SK-N-SH (cell line): Measurements from ENCODE around the gene MANBA. TPM values are rescaled to one million over a fixed set of nuclear protein-coding genes. Genes with fewer than 3 reads are reported as not detected.

Experiments
- CTCF ChIA-PET: fragments of 300-600, 350-600 bp; formaldehyde crosslinking; extraction: SDS; loops from one replicate; lab custom pipeline; 2021; lab: Yijun Ruan, JAX
- POLR2A ChIA-PET: fragments of 350-600 bp; sonication (Branson Sonifier 250); formaldehyde crosslinking; extraction: SDS; loops from one replicate; lab custom pipeline; 2020; ENCODE audit warnings: antibody characterized with exemption, inconsistent platforms; lab: Yijun Ruan, JAX
- DNase-seq: peaks from one replicate; pipeline ENCODE4 v3.0.0; 2012
- H2AFZ ChIP-seq: fragments of 200-600 bp; sonication (generic); 2 replicates; pipeline ENCODE4 v1.8.1; 2016; ENCODE audit warnings: antibody characterized with exemption, mild to moderate bottlenecking, low read depth
- H3F3A ChIP-seq: fragments of 200-600 bp; sonication (generic); replicated peaks from 2 replicates; pipeline ENCODE3; 2016; ENCODE audit warnings: antibody characterized with exemption, mild to moderate bottlenecking; ENCODE audit not compliant: insufficient read depth
- H3K27ac ChIP-seq, 2 experiments: fragments of 200-500 bp in 1 of 2; fragments of 200-600 bp in 1 of 2; sonication (Bioruptor generic) in 1 of 2; sonication (generic), shearing (Covaris generic) in 1 of 2; 2 replicates each; pipeline versions ENCODE4 v1.5.1 to v1.6.1; 2014 to 2016; ENCODE audit warnings: low read depth in 2 of 2, inconsistent platforms in 1 of 2, low read length in 1 of 2, mild to moderate bottlenecking in 1 of 2, mixed read lengths in 1 of 2
- H3K27me3 ChIP-seq: fragments of 200-600 bp; sonication (generic), shearing (Covaris generic); 2 replicates; pipeline ENCODE4 v1.6.1; 2016; ENCODE audit warnings: mixed run types; ENCODE audit not compliant: insufficient read depth
- H3K36me3 ChIP-seq, 2 experiments: fragments of 200-500 bp in 1 of 2; fragments of 200-600 bp in 1 of 2; sonication (Bioruptor generic) in 1 of 2; sonication (generic) in 1 of 2; replicated peaks in 1 of 2; 2 replicates each; pipeline versions ENCODE3 to v1.5.1; 2014 to 2016; ENCODE audit warnings: low read length in 1 of 2, mild to moderate bottlenecking in 1 of 2; ENCODE audit not compliant: insufficient read depth in 2 of 2, control insufficient read depth in 1 of 2
- H3K4me1 ChIP-seq, 2 experiments: fragments of 200-500 bp in 1 of 2; fragments of 200-600 bp in 1 of 2; sonication (Bioruptor generic) in 1 of 2; sonication (generic), shearing (Covaris generic) in 1 of 2; 2 replicates each; pipeline versions ENCODE4 v1.5.1 to v1.6.1; 2014 to 2016; ENCODE audit warnings: low read depth in 1 of 2, low read length in 1 of 2, mixed run types in 1 of 2; ENCODE audit not compliant: insufficient read depth in 2 of 2, control insufficient read depth in 1 of 2
- H3K4me2 ChIP-seq: fragments of 200-600 bp; sonication (generic), shearing (Covaris generic); 2 replicates; pipeline ENCODE4 v1.6.1; 2017; ENCODE audit warnings: mixed run types
- H3K4me3 ChIP-seq, 2 experiments: fragments of 200-500 bp in 1 of 2; fragments of 200-600 bp in 1 of 2; sonication (Bioruptor generic) in 1 of 2; sonication (generic), shearing (Covaris generic) in 1 of 2; 2 replicates each; pipeline versions ENCODE4 v1.5.1 to v1.8.1; 2014 to 2016; ENCODE audit warnings: low read depth in 2 of 2, inconsistent platforms in 1 of 2, low read length in 1 of 2, mild to moderate bottlenecking in 1 of 2, mixed read lengths in 1 of 2, moderate library complexity in 1 of 2
- H3K79me2 ChIP-seq: fragments of 200-600 bp; sonication (generic); 2 replicates; pipeline ENCODE4 v1.8.1; 2017; ENCODE audit warnings: mild to moderate bottlenecking; ENCODE audit not compliant: insufficient read depth
- H3K9ac ChIP-seq: fragments of 200-600 bp; sonication (generic); 2 replicates; pipeline ENCODE4 v1.6.1; 2017; ENCODE audit warnings: mixed run types
- H3K9me2 ChIP-seq: fragments of 200-600 bp; sonication (generic); 2 replicates; pipeline ENCODE4 v1.6.1; 2017; ENCODE audit warnings: mixed run types
- H3K9me3 ChIP-seq: fragments of 200-600 bp; sonication (generic); 2 replicates; pipeline ENCODE4 v1.6.1; 2017; ENCODE audit warnings: mixed run types, mild to moderate bottlenecking, moderate library complexity
- H4K20me1 ChIP-seq: fragments of 200-600 bp; sonication (generic); 2 replicates; pipeline ENCODE4 v1.6.1; 2017; ENCODE audit warnings: mild to moderate bottlenecking, mixed run types; ENCODE audit not compliant: insufficient read depth
- CTCF ChIP-seq: fragments of 200-600 bp; sonication (generic); IDR thresholded peaks from 2 replicates; pipeline ENCODE4 v1.6.1; 2017; ENCODE audit warnings: antibody characterized with exemption, mild to moderate bottlenecking, moderate library complexity
- ELF1 ChIP-seq: IDR thresholded peaks from 2 replicates; pipeline ENCODE4 v1.4.0; 2012
- EP300 ChIP-seq, 2 experiments: IDR thresholded peaks; 2 replicates each; pipeline versions ENCODE4 v1.4.0 to v1.6.1; 2012; ENCODE audit warnings: borderline replicate concordance in 1 of 2, low read depth in 1 of 2, low read length in 1 of 2
- FOSL2 ChIP-seq: IDR thresholded peaks from 2 replicates; pipeline ENCODE4 v1.4.0; 2012; ENCODE audit warnings: low read depth, mild to moderate bottlenecking, moderate library complexity, borderline replicate concordance
- FOXJ3 ChIP-seq: sonication (generic); formaldehyde crosslinking; IDR thresholded peaks from 2 replicates; pipeline ENCODE4 v1.5.1; 2020; ENCODE audit warnings: mild to moderate bottlenecking, missing genetic modification reagents
- FOXM1 ChIP-seq: IDR thresholded peaks from 2 replicates; pipeline ENCODE4 v1.4.0; 2012; ENCODE audit warnings: low read depth, mild to moderate bottlenecking
- GABPA ChIP-seq: IDR thresholded peaks from 2 replicates; pipeline ENCODE4 v1.4.0; 2012; ENCODE audit warnings: low read depth, mild to moderate bottlenecking
- GATA2 ChIP-seq: sonication (generic); formaldehyde crosslinking; IDR thresholded peaks from 2 replicates; pipeline ENCODE4 v1.5.0; 2020; ENCODE audit warnings: mild to moderate bottlenecking, missing genetic modification reagents
- IRF3 ChIP-seq: fragments of 150-350 bp; IDR thresholded peaks from 2 replicates; pipeline ENCODE4 v1.6.1; 2016; ENCODE audit warnings: mild to moderate bottlenecking, low read depth, low read length
- JUND ChIP-seq: IDR thresholded peaks from 2 replicates; pipeline ENCODE4 v1.4.0; 2012
- MEF2A ChIP-seq: IDR thresholded peaks from 2 replicates; pipeline ENCODE4 v1.4.0; 2012; ENCODE audit warnings: low read depth, borderline replicate concordance
- NFIC ChIP-seq: IDR thresholded peaks from 2 replicates; pipeline ENCODE4 v1.4.0; 2012; ENCODE audit warnings: borderline replicate concordance
- PBX3 ChIP-seq: IDR thresholded peaks from 2 replicates; pipeline ENCODE4; 2012
- RAD21 ChIP-seq: IDR thresholded peaks from 2 replicates; pipeline ENCODE4 v1.6.1; 2012; ENCODE audit warnings: mild to moderate bottlenecking, low read length
- RFX5 ChIP-seq: IDR thresholded peaks from 2 replicates; pipeline ENCODE4 v1.6.1; 2012; ENCODE audit warnings: mild to moderate bottlenecking, improper control_type of control experiment, low read length
- RXRA ChIP-seq: IDR thresholded peaks from 2 replicates; pipeline ENCODE4 v1.4.0; 2012; ENCODE audit warnings: low read depth, mild to moderate bottlenecking, borderline replicate concordance
- SIN3A ChIP-seq: IDR thresholded peaks from 2 replicates; pipeline ENCODE4 v1.6.1; 2012; ENCODE audit warnings: low read depth, mild to moderate bottlenecking, low read length, moderate library complexity, borderline replicate concordance
- TCF12 ChIP-seq: IDR thresholded peaks from 2 replicates; pipeline ENCODE4 v1.4.0; 2012
- YY1 ChIP-seq: IDR thresholded peaks from 2 replicates; pipeline ENCODE4 v1.4.0; 2012; ENCODE audit warnings: low read depth, mild to moderate bottlenecking
- polyA plus RNA-seq, 3 experiments: library from polyadenylated mRNA; depleted of rRNA; stranded (reverse); fragments of >200 nt; gene quantifications; 2 replicates each; pipeline ENCODE4 v1.2.3, GENCODE V29; 2012
- TF ChIP-seq, protein P1 (sequence below): IDR thresholded peaks from 2 replicates; pipeline ENCODE4 v1.4.0; 2012; ENCODE audit warnings: low read depth, borderline replicate concordance
- TF ChIP-seq, protein P2 (sequence below): IDR thresholded peaks from 2 replicates; pipeline ENCODE4 v1.4.0; 2012; ENCODE audit warnings: low read depth
- TF ChIP-seq, protein P3 (sequence below): IDR thresholded peaks from 2 replicates; pipeline ENCODE4 v1.4.0; 2012; ENCODE audit warnings: low read depth, borderline replicate concordance
- TF ChIP-seq, protein P4 (sequence below): fragments of 150-350 bp; IDR thresholded peaks from 2 replicates; pipeline ENCODE4 v1.6.1; 2017; ENCODE audit warnings: antibody characterized with exemption, low read length, low read depth, borderline replicate concordance
- TF ChIP-seq, protein P5 (sequence below): IDR thresholded peaks from 2 replicates; pipeline ENCODE4 v1.6.1; 2012; ENCODE audit warnings: mild to moderate bottlenecking, low read depth, low read length, moderate library complexity

MANBA gene
- polyA plus RNA-seq, 1 of the 3 experiments (the other 2 are of a cell fraction): 13.4 TPM

DNA sequence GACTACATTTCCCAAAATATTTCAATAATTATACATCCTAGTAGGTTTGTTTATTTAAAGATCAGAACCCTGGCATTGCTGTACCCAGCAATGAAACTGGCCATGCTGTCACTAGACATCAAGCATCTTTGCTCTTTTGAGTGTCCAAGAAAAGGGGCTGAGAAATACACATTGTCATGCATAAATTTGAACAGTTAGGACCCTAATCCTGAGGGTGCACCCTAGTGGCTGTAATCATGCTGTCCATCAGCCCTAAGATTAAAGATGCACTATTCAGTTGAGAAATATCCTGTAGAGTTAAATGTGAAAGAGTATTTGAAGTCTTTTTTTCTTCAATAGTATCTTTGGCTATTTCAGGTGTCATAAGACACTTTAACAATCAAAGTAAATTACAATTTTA lies 150.8 kb downstream of the MANBA start:
- Histone ChIP-seq H3F3A (no peaks in the 10 kb centered on the region), H3K27ac (no peak overlapping the region), H3K4me3 (no peak overlapping the region), H4K20me1 (no peaks in the 10 kb centered on the region), H3K4me1 (no peaks in the 10 kb centered on the region), H2AFZ (no peak overlapping the region), H3K9ac (no peak overlapping the region), H3K36me3 (peaks cover 40 to 85% of the 10 kb centered on the region in 2 experiments), H3K4me2 (no peak overlapping the region), H3K9me3 (no peaks in the 10 kb centered on the region), H3K27me3 (no peaks in the 10 kb centered on the region), H3K9me2 (no peaks in the 10 kb centered on the region), H3K79me2 (no peaks in the 10 kb centered on the region)
- ChIA-PET POLR2A (no interaction called here), CTCF (interaction anchor here (0.6 to 2.0 kb wide), 5 partner anchors 8 to 492 kb away, joined by 3 to 8 read pairs (median 3); no protein-coding TSS in a partner anchor)
- no peak for DNase-seq
- TF ChIP-seq MEF2A: no peak
- no peak for TF ChIP-seq PBX3
- no peak for TF ChIP-seq GATA2
- TF ChIP-seq RAD21: peak; percentile 44
- no peak for TF ChIP-seq RXRA
- no peak for TF ChIP-seq IRF3
- no peak for TF ChIP-seq GABPA
- no peak for TF ChIP-seq ELF1
- TF ChIP-seq EP300 (IDR thresholded peaks at IDR 0.05; ENCODE audit: borderline replicate concordance in 1 of 2, low read depth in 1 of 2, low read length in 1 of 2): no peak
- TF ChIP-seq, protein P1, sequence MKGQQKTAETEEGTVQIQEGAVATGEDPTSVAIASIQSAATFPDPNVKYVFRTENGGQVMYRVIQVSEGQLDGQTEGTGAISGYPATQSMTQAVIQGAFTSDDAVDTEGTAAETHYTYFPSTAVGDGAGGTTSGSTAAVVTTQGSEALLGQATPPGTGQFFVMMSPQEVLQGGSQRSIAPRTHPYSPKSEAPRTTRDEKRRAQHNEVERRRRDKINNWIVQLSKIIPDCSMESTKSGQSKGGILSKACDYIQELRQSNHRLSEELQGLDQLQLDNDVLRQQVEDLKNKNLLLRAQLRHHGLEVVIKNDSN: no peak
- TF ChIP-seq, protein P2, sequence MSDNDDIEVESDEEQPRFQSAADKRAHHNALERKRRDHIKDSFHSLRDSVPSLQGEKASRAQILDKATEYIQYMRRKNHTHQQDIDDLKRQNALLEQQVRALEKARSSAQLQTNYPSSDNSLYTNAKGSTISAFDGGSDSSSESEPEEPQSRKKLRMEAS: no peak
- no peak for TF ChIP-seq YY1
- no peak for TF ChIP-seq JUND
- no peak for TF ChIP-seq TCF12
- TF ChIP-seq, protein P3, sequence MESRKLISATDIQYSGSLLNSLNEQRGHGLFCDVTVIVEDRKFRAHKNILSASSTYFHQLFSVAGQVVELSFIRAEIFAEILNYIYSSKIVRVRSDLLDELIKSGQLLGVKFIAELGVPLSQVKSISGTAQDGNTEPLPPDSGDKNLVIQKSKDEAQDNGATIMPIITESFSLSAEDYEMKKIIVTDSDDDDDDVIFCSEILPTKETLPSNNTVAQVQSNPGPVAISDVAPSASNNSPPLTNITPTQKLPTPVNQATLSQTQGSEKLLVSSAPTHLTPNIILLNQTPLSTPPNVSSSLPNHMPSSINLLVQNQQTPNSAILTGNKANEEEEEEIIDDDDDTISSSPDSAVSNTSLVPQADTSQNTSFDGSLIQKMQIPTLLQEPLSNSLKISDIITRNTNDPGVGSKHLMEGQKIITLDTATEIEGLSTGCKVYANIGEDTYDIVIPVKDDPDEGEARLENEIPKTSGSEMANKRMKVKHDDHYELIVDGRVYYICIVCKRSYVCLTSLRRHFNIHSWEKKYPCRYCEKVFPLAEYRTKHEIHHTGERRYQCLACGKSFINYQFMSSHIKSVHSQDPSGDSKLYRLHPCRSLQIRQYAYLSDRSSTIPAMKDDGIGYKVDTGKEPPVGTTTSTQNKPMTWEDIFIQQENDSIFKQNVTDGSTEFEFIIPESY: no peak
- no peak for TF ChIP-seq FOSL2
- no peak for TF ChIP-seq SIN3A
- TF ChIP-seq RFX5: no peak
- TF ChIP-seq FOXM1: no peak
- no peak for TF ChIP-seq FOXJ3 (CRISPR knock-in tag)
- peak; percentile 49 for TF ChIP-seq CTCF
- TF ChIP-seq, protein P4, sequence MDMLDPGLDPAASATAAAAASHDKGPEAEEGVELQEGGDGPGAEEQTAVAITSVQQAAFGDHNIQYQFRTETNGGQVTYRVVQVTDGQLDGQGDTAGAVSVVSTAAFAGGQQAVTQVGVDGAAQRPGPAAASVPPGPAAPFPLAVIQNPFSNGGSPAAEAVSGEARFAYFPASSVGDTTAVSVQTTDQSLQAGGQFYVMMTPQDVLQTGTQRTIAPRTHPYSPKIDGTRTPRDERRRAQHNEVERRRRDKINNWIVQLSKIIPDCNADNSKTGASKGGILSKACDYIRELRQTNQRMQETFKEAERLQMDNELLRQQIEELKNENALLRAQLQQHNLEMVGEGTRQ: no peak
- TF ChIP-seq NFIC: no peak
- TF ChIP-seq, protein P5, sequence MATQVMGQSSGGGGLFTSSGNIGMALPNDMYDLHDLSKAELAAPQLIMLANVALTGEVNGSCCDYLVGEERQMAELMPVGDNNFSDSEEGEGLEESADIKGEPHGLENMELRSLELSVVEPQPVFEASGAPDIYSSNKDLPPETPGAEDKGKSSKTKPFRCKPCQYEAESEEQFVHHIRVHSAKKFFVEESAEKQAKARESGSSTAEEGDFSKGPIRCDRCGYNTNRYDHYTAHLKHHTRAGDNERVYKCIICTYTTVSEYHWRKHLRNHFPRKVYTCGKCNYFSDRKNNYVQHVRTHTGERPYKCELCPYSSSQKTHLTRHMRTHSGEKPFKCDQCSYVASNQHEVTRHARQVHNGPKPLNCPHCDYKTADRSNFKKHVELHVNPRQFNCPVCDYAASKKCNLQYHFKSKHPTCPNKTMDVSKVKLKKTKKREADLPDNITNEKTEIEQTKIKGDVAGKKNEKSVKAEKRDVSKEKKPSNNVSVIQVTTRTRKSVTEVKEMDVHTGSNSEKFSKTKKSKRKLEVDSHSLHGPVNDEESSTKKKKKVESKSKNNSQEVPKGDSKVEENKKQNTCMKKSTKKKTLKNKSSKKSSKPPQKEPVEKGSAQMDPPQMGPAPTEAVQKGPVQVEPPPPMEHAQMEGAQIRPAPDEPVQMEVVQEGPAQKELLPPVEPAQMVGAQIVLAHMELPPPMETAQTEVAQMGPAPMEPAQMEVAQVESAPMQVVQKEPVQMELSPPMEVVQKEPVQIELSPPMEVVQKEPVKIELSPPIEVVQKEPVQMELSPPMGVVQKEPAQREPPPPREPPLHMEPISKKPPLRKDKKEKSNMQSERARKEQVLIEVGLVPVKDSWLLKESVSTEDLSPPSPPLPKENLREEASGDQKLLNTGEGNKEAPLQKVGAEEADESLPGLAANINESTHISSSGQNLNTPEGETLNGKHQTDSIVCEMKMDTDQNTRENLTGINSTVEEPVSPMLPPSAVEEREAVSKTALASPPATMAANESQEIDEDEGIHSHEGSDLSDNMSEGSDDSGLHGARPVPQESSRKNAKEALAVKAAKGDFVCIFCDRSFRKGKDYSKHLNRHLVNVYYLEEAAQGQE: no peak
